SIG-M5 (cell line): Measurements from ENCODE around the gene MRPL40.
A peak's percentile ranks its signal among the peaks of the same experiment; 100 is the strongest.

ENCODE experiments used
- DNase-seq: peaks from one replicate; lab custom pipeline; 2025; lab: John Stamatoyannopoulos, UW

The MRPL40 gene

GRCh38 chr22:19463491-19464469, 31.4 kb downstream of the MRPL40 start:
- DNase-seq, result no peak

GRCh38 chr22:19464546-19464945, 32.2 kb downstream of the MRPL40 start:
- DNase-seq, result no peak

GRCh38 chr22:19464975-19465374, 32.6 kb downstream of the MRPL40 start:
- no peak for DNase-seq

- DNase-seq, result no peak
Observed at GRCh38 chr22:19466126-19466716, 33.9 kb downstream of the MRPL40 start.

- DNase-seq, result no peak
Observed at GRCh38 chr22:19466848-19467752, 34.8 kb downstream of the MRPL40 start.

- no peak for DNase-seq
Observed at GRCh38 chr22:19467912-19468311, 35.6 kb downstream of the MRPL40 start.

- no peak for DNase-seq
Observed at GRCh38 chr22:19469421-19469820, 37.1 kb downstream of the MRPL40 start.

GRCh38 chr22:19470010-19470409, 37.7 kb downstream of the MRPL40 start:
- no peak for DNase-seq

GRCh38 chr22:19471572-19471971, 39.2 kb downstream of the MRPL40 start:
- no peak for DNase-seq

- no peak for DNase-seq
Observed at GRCh38 chr22:19472233-19472632, 39.9 kb downstream of the MRPL40 start.

GRCh38 chr22:19473578-19473977, 41.2 kb downstream of the MRPL40 start:
- no peak for DNase-seq

- DNase-seq, result no peak
Observed at GRCh38 chr22:19476023-19476422, 43.7 kb downstream of the MRPL40 start.

- DNase-seq, result no peak
Observed at GRCh38 chr22:19477321-19478044, 45.1 kb downstream of the MRPL40 start.

- no peak for DNase-seq
Observed at GRCh38 chr22:19478045-19478900, 45.9 kb downstream of the MRPL40 start.

GRCh38 chr22:19478901-19479354, 46.6 kb downstream of the MRPL40 start, which contains the start of gene UFD1:
Gene UFD1, minus strand, starts transcription at chr22:19479193. Its CDS starts 108 bp downstream, at chr22:19479085.
- no peak for DNase-seq

GRCh38 chr22:19479355-19480172, 47.2 kb downstream of the MRPL40 start, which contains the start of gene CDC45:
Gene CDC45, plus strand, starts transcription at chr22:19479920. Its CDS starts 49 bp downstream, at chr22:19479969.
- peak; percentile 91 for DNase-seq

GRCh38 chr22:19480173-19480568, 47.8 kb downstream of the MRPL40 start:
- no peak for DNase-seq

- no peak for DNase-seq
Observed at GRCh38 chr22:19480789-19481188, 48.4 kb downstream of the MRPL40 start.

GRCh38 chr22:19482297-19482696, 50.0 kb downstream of the MRPL40 start:
- no peak for DNase-seq
